Endothelial cell of umbilical vein (primary cell): ENCODE data around the gene MYRIP. TPM values are rescaled to one million over a fixed set of nuclear protein-coding genes. Genes with fewer than 3 reads are reported as not detected.

Source experiments
- BruUV-seq: library from RNA; stranded (reverse); fragments of 400-500 nt; replicated peaks from 2 replicates; lab custom pipeline; 2021; lab: Mats Ljungman, UMichigan
- CTCF ChIA-PET: fragments of 300-600, 350-600 bp; sonication (Branson Sonifier 250); formaldehyde crosslinking; loops from one replicate; lab custom pipeline; 2021; ENCODE audit warnings: antibody characterized with exemption, inconsistent platforms; lab: Charles Lee
- POLR2A ChIA-PET: fragments of 300-600, 350-600 bp; sonication (Branson Sonifier 250); formaldehyde crosslinking; loops from one replicate; lab custom pipeline; 2021; ENCODE audit warnings: antibody characterized with exemption, inconsistent platforms; lab: Charles Lee
- DNase-seq: peaks from one replicate; pipeline ENCODE4 v3.0.0-alpha.2; 2011; ENCODE audit warnings: low read depth, low spot score
- FAIRE-seq: peaks from 2 replicates; lab custom pipeline; 2011; peaks lifted over from hg19 to GRCh38; lab: Jason Lieb, UNC
- H2AFZ ChIP-seq: 2 replicates; pipeline ENCODE4 v1.6.0; 2012; ENCODE audit warnings: low read depth, low read length, control low read depth, inconsistent platforms
- H3K27ac ChIP-seq: 2 replicates; pipeline ENCODE4 v1.5.1; 2011; ENCODE audit warnings: low read depth, mild to moderate bottlenecking, control low read depth, low read length, moderate library complexity; ENCODE audit not compliant: insufficient read depth
- H3K27me3 ChIP-seq, 2 experiments: 2 replicates each; pipeline versions ENCODE4 v1.6.0 to v1.6.1; 2011; ENCODE audit warnings: low read length in 2 of 2, mixed read lengths in 1 of 2; ENCODE audit not compliant: control insufficient read depth in 2 of 2, insufficient read depth in 2 of 2
- H3K36me3 ChIP-seq, 2 experiments: 2 replicates in 1 of 2; 3 replicates in 1 of 2; pipeline ENCODE4 v1.5.1; 2011; ENCODE audit warnings: low read length in 2 of 2, mild to moderate bottlenecking in 1 of 2, moderate library complexity in 1 of 2; ENCODE audit not compliant: control insufficient read depth in 2 of 2, insufficient read depth in 2 of 2; ENCODE audit errors: extremely low read depth in 1 of 2
- H3K4me1 ChIP-seq: 3 replicates; pipeline ENCODE4 v1.5.1; 2011; ENCODE audit warnings: mild to moderate bottlenecking, low read length; ENCODE audit not compliant: control insufficient read depth, insufficient read depth; ENCODE audit errors: extremely low read depth
- H3K4me2 ChIP-seq: 2 replicates; pipeline ENCODE4 v1.6.1; 2011; ENCODE audit warnings: low read length, control low read depth, mixed read lengths; ENCODE audit not compliant: insufficient read depth
- H3K4me3 ChIP-seq, 3 experiments: fragments of 200-600 bp in 1 of 3; sonication (generic), shearing (Covaris generic) in 1 of 3; replicated peaks in 1 of 3; 2 replicates each; pipeline ENCODE4 v1.5.1; 2011 to 2016; ENCODE audit warnings: control low read depth in 3 of 3, low read length in 3 of 3, mild to moderate bottlenecking in 2 of 3, inconsistent platforms in 1 of 3, low read depth in 1 of 3, moderate library complexity in 1 of 3; ENCODE audit not compliant: insufficient read depth in 1 of 3
- H3K79me2 ChIP-seq: 2 replicates; pipeline ENCODE4 v1.6.0; 2012; ENCODE audit warnings: low read length, inconsistent platforms; ENCODE audit not compliant: control insufficient read depth, insufficient read depth
- H3K9ac ChIP-seq: replicated peaks from 2 replicates; pipeline ENCODE3; 2011; ENCODE audit warnings: low read length, control low read depth; ENCODE audit not compliant: insufficient read depth; ENCODE audit errors: extremely low read depth
- H3K9me1 ChIP-seq: replicated peaks from 3 replicates; pipeline ENCODE4 v1.6.0; 2011; ENCODE audit warnings: mild to moderate bottlenecking, low read length; ENCODE audit not compliant: control insufficient read depth, insufficient read depth; ENCODE audit errors: extremely low read depth
- H3K9me3 ChIP-seq: replicated peaks from 2 replicates; pipeline ENCODE4 v1.5.1; 2012; ENCODE audit warnings: low read length, inconsistent platforms; ENCODE audit not compliant: control insufficient read depth, insufficient read depth
- H4K20me1 ChIP-seq: replicated peaks from 2 replicates; pipeline ENCODE3; 2011; ENCODE audit warnings: mild to moderate bottlenecking, low read length; ENCODE audit not compliant: control insufficient read depth, insufficient read depth; ENCODE audit errors: extremely low read depth
- EZH2 ChIP-seq: IDR thresholded peaks from 2 replicates; pipeline ENCODE4 v1.6.1; 2012; ENCODE audit warnings: borderline replicate concordance, low read depth, mild to moderate bottlenecking, moderate library complexity, low read length, inconsistent platforms; ENCODE audit not compliant: severe bottlenecking
- FOS ChIP-seq: IDR thresholded peaks from 2 replicates; pipeline ENCODE4 v1.6.1; 2011; ENCODE audit warnings: mild to moderate bottlenecking, low read length, moderate library complexity, borderline replicate concordance; ENCODE audit not compliant: insufficient read depth
- GATA2 ChIP-seq: IDR thresholded peaks from 2 replicates; pipeline ENCODE4 v1.7.0; 2011; ENCODE audit warnings: low read depth, mild to moderate bottlenecking, moderate library complexity, mixed read lengths, low read length; ENCODE audit not compliant: insufficient read length, insufficient read depth
- JUN ChIP-seq: IDR thresholded peaks from 2 replicates; pipeline ENCODE4 v1.6.1; 2011; ENCODE audit warnings: borderline replicate concordance, low read depth; ENCODE audit not compliant: insufficient read length, insufficient read depth
- MYC ChIP-seq: IDR thresholded peaks from one replicate; pipeline ENCODE4 v1.6.1; 2011; ENCODE audit warnings: mild to moderate bottlenecking, low read depth, low read length
- POLR2A ChIP-seq: IDR thresholded peaks from 2 replicates; pipeline ENCODE4 v1.6.1; 2012; ENCODE audit warnings: low read depth, mild to moderate bottlenecking, control low read depth, low read length
- POLR2AphosphoS5 ChIP-seq: IDR thresholded peaks from 2 replicates; pipeline ENCODE4 v1.6.1; 2012; ENCODE audit warnings: low read depth, mild to moderate bottlenecking, control low read depth, low read length, moderate library complexity; ENCODE audit not compliant: insufficient read depth
- dilution Hi-C: fragments of 300-500 bp; cut with MboI; formaldehyde crosslinking; loops from one replicate; pipeline ENCODE4 v1.15.0; 2019; ENCODE audit warnings: low sequenced_read_pairs; ENCODE audit not compliant: extremely low pct_ligation_motif_present
- intact Hi-C: fragments of 100-400 bp; cut with micrococcal nuclease; formaldehyde crosslinking; loops from one replicate; pipeline ENCODE4 v1.10.0; 2022
- polyA plus RNA-seq, 4 experiments: library from polyadenylated mRNA; depleted of rRNA in 3 of 4; stranded (reverse) in 3 of 4; unstranded in 1 of 4; fragments of >200 nt; gene quantifications; 2 replicates each; pipeline versions ENCODE4 v1.2.1 to v1.2.3, GENCODE V29; 2011 to 2012; ENCODE audit warnings: missing spikeins in 1 of 4
- total RNA-seq: library from RNA; stranded (reverse); gene quantifications from 2 replicates; pipeline ENCODE4 v1.2.3, GENCODE V29; 2021
- TF ChIP-seq, protein P1 (sequence below), 2 donors: IDR thresholded peaks; 1 replicate in 1 of 2; 2 replicates in 1 of 2; pipeline ENCODE4 v1.5.1; 2011; ENCODE audit warnings: low read length in 2 of 2, mild to moderate bottlenecking in 2 of 2, moderate library complexity in 2 of 2, control low read depth in 1 of 2, inconsistent platforms in 1 of 2, low read depth in 1 of 2; ENCODE audit not compliant: insufficient read depth in 1 of 2; ENCODE audit errors: extremely low read depth in 1 of 2
- TF ChIP-seq, protein P2 (sequence below): IDR thresholded peaks from 2 replicates; pipeline ENCODE4 v1.6.1; 2011; ENCODE audit not compliant: insufficient read depth, insufficient read length

The MYRIP gene
- total and polyA plus RNA-seq, 2 donors (not counting 3 experiments of a cell fraction or from before 2014, with no cell fraction given): 6.7 to 11.9 TPM

DNA sequence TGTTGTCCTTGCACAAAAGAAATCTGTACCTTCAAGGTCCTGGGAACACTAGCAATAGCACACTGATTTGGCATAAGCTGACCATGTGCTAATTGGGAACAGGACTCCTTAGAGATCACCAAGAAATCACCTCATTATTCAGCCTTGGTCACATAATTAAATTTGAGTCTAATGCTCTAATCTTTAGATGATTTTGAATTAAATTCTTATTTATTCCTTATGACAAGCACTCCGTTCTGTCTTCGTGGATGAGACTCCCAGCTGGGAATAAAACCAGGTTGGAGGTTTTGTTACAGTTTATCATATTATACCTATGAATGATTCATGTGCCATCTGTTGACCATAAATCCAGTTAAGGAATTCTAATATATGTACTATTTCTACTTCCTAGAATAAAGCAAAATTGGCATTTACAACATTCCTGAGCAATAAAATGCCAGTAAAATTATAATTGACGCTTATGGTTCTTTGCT lies 162.2 kb downstream of the MYRIP start:
- no peaks in the 10 kb centered on the region for H3K4me1 ChIP-seq
- H2AFZ ChIP-seq: no peak overlapping the region
- ChIA-PET POLR2A (no interaction called here), CTCF (interaction anchor here (0.7 kb wide), 1 partner anchor 159 kb away, joined by 3 read pairs; no protein-coding TSS in a partner anchor)
- no peak overlapping the region for H3K9ac ChIP-seq
- intact Hi-C loops (no loop called here), dilution Hi-C loops (no loop called here)
- no peaks in the 10 kb centered on the region for H3K9me3 ChIP-seq
- no peak overlapping the region for H3K4me3 ChIP-seq
- H4K20me1 ChIP-seq: no peaks in the 10 kb centered on the region
- DNase-seq (no peak), FAIRE-seq (no peak)
- no peaks in the 10 kb centered on the region for H3K9me1 ChIP-seq
- TF ChIP-seq GATA2: no peak
- no peak for TF ChIP-seq POLR2AphosphoS5
- TF ChIP-seq FOS: no peak
- TF ChIP-seq MYC: no peak
- TF ChIP-seq JUN: no peak
- TF ChIP-seq, protein P1, sequence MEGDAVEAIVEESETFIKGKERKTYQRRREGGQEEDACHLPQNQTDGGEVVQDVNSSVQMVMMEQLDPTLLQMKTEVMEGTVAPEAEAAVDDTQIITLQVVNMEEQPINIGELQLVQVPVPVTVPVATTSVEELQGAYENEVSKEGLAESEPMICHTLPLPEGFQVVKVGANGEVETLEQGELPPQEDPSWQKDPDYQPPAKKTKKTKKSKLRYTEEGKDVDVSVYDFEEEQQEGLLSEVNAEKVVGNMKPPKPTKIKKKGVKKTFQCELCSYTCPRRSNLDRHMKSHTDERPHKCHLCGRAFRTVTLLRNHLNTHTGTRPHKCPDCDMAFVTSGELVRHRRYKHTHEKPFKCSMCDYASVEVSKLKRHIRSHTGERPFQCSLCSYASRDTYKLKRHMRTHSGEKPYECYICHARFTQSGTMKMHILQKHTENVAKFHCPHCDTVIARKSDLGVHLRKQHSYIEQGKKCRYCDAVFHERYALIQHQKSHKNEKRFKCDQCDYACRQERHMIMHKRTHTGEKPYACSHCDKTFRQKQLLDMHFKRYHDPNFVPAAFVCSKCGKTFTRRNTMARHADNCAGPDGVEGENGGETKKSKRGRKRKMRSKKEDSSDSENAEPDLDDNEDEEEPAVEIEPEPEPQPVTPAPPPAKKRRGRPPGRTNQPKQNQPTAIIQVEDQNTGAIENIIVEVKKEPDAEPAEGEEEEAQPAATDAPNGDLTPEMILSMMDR (IDR thresholded peaks at IDR 0.05; ENCODE audit: extremely low read depth in 1 of 2, insufficient read depth in 1 of 2, low read depth in 1 of 2, low read length in 2 of 2): no peak
- TF ChIP-seq POLR2A: no peak
- TF ChIP-seq, protein P2, sequence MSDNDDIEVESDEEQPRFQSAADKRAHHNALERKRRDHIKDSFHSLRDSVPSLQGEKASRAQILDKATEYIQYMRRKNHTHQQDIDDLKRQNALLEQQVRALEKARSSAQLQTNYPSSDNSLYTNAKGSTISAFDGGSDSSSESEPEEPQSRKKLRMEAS: no peak
- TF ChIP-seq EZH2: no peak
- no peaks in the 10 kb centered on the region for H3K27me3 ChIP-seq
- no peaks in the 10 kb centered on the region for H3K79me2 ChIP-seq
- no peak overlapping the region for H3K4me2 ChIP-seq
- no peaks in the 10 kb centered on the region for H3K36me3 ChIP-seq
- BruUV-seq: no TSS peak
- H3K27ac ChIP-seq: no peak overlapping the region
